Activated CD4-positive, alpha-beta T cell treated with anti-CD3 and anti-CD28 coated beads, Interleukin-2, amount 50 U/mL, for 4 hours (primary cell): ENCODE data around the gene VSIR.
A peak's percentile ranks its signal among the peaks of the same experiment; 100 is the strongest.

Source experiments
- DNase-seq, 2 experiments: peaks; one replicate each; pipeline ENCODE4 v3.0.0-alpha.2; 2020

VSIR gene

GRCh38 chr10:71763352-71764127 is 9.8 kb downstream of the VSIR start:
- no peak for DNase-seq

GRCh38 chr10:71762324-71762723 is 11.0 kb downstream of the VSIR start:
- no peak for DNase-seq

- no peak for DNase-seq
These were observed 11.7 kb downstream of the VSIR start for GRCh38 chr10:71761541-71762113.

GRCh38 chr10:71761105-71761511 is 12.2 kb downstream of the VSIR start:
- DNase-seq = peak; percentile 59 to 68

- DNase-seq = no peak
These were observed 15.9 kb downstream of the VSIR start for GRCh38 chr10:71757399-71757922.

- no peak for DNase-seq
These were observed 16.8 kb downstream of the VSIR start for GRCh38 chr10:71756311-71757191.

GRCh38 chr10:71755179-71755879 is 18.0 kb downstream of the VSIR start:
- DNase-seq = no peak

- no peak for DNase-seq
These were observed 18.8 kb downstream of the VSIR start for GRCh38 chr10:71754562-71754961.

- no peak for DNase-seq
These were observed 19.3 kb downstream of the VSIR start for GRCh38 chr10:71753960-71754505.

GRCh38 chr10:71753091-71753959 is 20.0 kb downstream of the VSIR start:
- DNase-seq = no peak

GRCh38 chr10:71752391-71753090 is 20.8 kb downstream of the VSIR start:
- no peak for DNase-seq

GRCh38 chr10:71751515-71752224 is 21.6 kb downstream of the VSIR start:
- no peak for DNase-seq

GRCh38 chr10:71750986-71751385 is 22.3 kb downstream of the VSIR start:
- no peak for DNase-seq

GRCh38 chr10:71750124-71750841 is 23.0 kb downstream of the VSIR start:
- no peak for DNase-seq

GRCh38 chr10:71749396-71749795 is 23.9 kb downstream of the VSIR start:
- no peak for DNase-seq

GRCh38 chr10:71748671-71749191 is 24.6 kb downstream of the VSIR start:
- peak; percentile 57 to 60 for DNase-seq

- DNase-seq = no peak
These were observed 25.5 kb downstream of the VSIR start for GRCh38 chr10:71747551-71748523.

- DNase-seq = no peak
These were observed 26.2 kb downstream of the VSIR start for GRCh38 chr10:71747039-71747531.
